HepG2 (cell line): ENCODE results near the gene NPHP1. TPM values are rescaled to one million over a fixed set of nuclear protein-coding genes. Genes with fewer than 3 reads are reported as not detected.

Experiments
- ATAC-seq: fragments of 200-7000 bp; cut with Tn5 transposase; 3 replicates; pipeline ENCODE4 v1.9.1; 2020; ENCODE audit warnings: mild to moderate bottlenecking, moderate library complexity
- BruUV-seq: library from RNA; stranded (reverse); fragments of 400-500 nt; replicated peaks from 2 replicates; lab custom pipeline; 2021; lab: Mats Ljungman, UMichigan
- CTCF ChIA-PET: fragments of 300-600 bp; formaldehyde crosslinking; extraction: SDS; loops from one replicate; lab custom pipeline; 2021; ENCODE audit warnings: low total read pairs, inconsistent platforms, low intra/inter-chr PET ratio; lab: Yijun Ruan, JAX
- POLR2A ChIA-PET: fragments of 350-600 bp; sonication (Branson Sonifier 250); formaldehyde crosslinking; loops from one replicate; lab custom pipeline; 2020; ENCODE audit warnings: antibody characterized with exemption, inconsistent platforms; lab: Yijun Ruan, JAX
- DNase-seq: peaks from one replicate; pipeline ENCODE4 v3.0.0-alpha.2; 2015; ENCODE audit warnings: low spot score
- FAIRE-seq: peaks from 3 replicates; lab custom pipeline; 2011; peaks lifted over from hg19 to GRCh38; lab: Jason Lieb, UNC
- H2AFZ ChIP-seq: one replicate; pipeline ENCODE4 v1.6.1; 2011; ENCODE audit warnings: low read length, inconsistent platforms
- H3K27ac ChIP-seq: fragments of 300-600 bp; 3 replicates; pipeline ENCODE4 v1.8.0; 2011; ENCODE audit warnings: mixed run types, mild to moderate bottlenecking, mixed read lengths, low read length, inconsistent platforms; ENCODE audit not compliant: insufficient read depth; ENCODE audit errors: extremely low read length
- H3K27me3 ChIP-seq, 2 experiments: fragments of 200-600 bp in 1 of 2; 2 replicates in 1 of 2; 3 replicates in 1 of 2; pipeline versions ENCODE4 v1.6.0 to v1.8.0; 2011; ENCODE audit warnings: low read length in 2 of 2, mild to moderate bottlenecking in 2 of 2, moderate library complexity in 2 of 2, inconsistent platforms in 1 of 2; ENCODE audit not compliant: insufficient read depth in 2 of 2, control insufficient read depth in 1 of 2
- H3K36me3 ChIP-seq, 2 experiments: fragments of 200-600 bp in 1 of 2; replicated peaks in 1 of 2; 2 replicates in 1 of 2; 3 replicates in 1 of 2; pipeline versions ENCODE4 v1.5.1 to v1.8.0; 2011; ENCODE audit warnings: low read length in 2 of 2, inconsistent platforms in 1 of 2; ENCODE audit not compliant: insufficient read depth in 2 of 2, control insufficient read depth in 1 of 2
- H3K4me1 ChIP-seq: 2 replicates; pipeline ENCODE4 v1.5.1; 2012; ENCODE audit warnings: low read length, inconsistent platforms; ENCODE audit not compliant: insufficient read depth
- H3K4me2 ChIP-seq: 2 replicates; pipeline ENCODE4 v1.6.0; 2011; ENCODE audit warnings: low read depth, low read length, inconsistent platforms
- H3K4me3 ChIP-seq, 3 experiments: fragments of 200-600 bp in 1 of 3; sonication (generic), shearing (Covaris generic) in 1 of 3; replicated peaks in 1 of 3; 2 replicates each; pipeline ENCODE4 v1.5.1; 2011 to 2016; ENCODE audit warnings: low read length in 3 of 3, inconsistent platforms in 2 of 3, low read depth in 2 of 3, mild to moderate bottlenecking in 2 of 3, control low read depth in 1 of 3, mixed read lengths in 1 of 3; ENCODE audit not compliant: insufficient read depth in 1 of 3
- H3K79me2 ChIP-seq: one replicate; pipeline ENCODE4 v1.6.1; 2011; ENCODE audit warnings: low read length, inconsistent platforms; ENCODE audit not compliant: insufficient read depth
- H3K9ac ChIP-seq: 2 replicates; pipeline ENCODE4 v1.6.0; 2011; ENCODE audit warnings: mild to moderate bottlenecking, low read depth, low read length, inconsistent platforms; ENCODE audit not compliant: insufficient read depth
- H3K9me3 ChIP-seq: 2 replicates; pipeline ENCODE4 v1.5.1; 2012; ENCODE audit warnings: mild to moderate bottlenecking, low read length
- H4K20me1 ChIP-seq: 2 replicates; pipeline ENCODE4 v1.6.0; 2011; ENCODE audit warnings: inconsistent platforms, mild to moderate bottlenecking, low read length, moderate library complexity; ENCODE audit not compliant: insufficient read depth
- DMTF1 ChIP-seq: sonication (generic); formaldehyde crosslinking; IDR thresholded peaks from 2 replicates; pipeline ENCODE4 v1.4.0; 2020; ENCODE audit warnings: mild to moderate bottlenecking, missing genetic modification reagents
- FOXC1 ChIP-seq: sonication (generic); formaldehyde crosslinking; IDR thresholded peaks from 2 replicates; pipeline ENCODE4 v1.8.0; 2022; ENCODE audit warnings: mild to moderate bottlenecking, missing genetic modification reagents, borderline replicate concordance
- GTF2F1 ChIP-seq: fragments of 150-350 bp; IDR thresholded peaks from 2 replicates; pipeline ENCODE4 v1.6.1; 2014; ENCODE audit warnings: low read length
- NCOR1 ChIP-seq: fragments of 200-600 bp; sonication (generic); IDR thresholded peaks from 2 replicates; pipeline ENCODE4 v1.7.0; 2017; ENCODE audit warnings: antibody characterized with exemption, low read length, borderline replicate concordance
- NR1H2 ChIP-seq: sonication (generic); formaldehyde crosslinking; IDR thresholded peaks from 2 replicates; pipeline ENCODE4 v1.8.1; 2022; ENCODE audit warnings: low read depth, missing genetic modification reagents, borderline replicate concordance
- RFXAP ChIP-seq: sonication (generic); formaldehyde crosslinking; IDR thresholded peaks from 2 replicates; pipeline ENCODE4 v1.4.0; 2020; ENCODE audit warnings: missing genetic modification reagents, borderline replicate concordance
- TBX2 ChIP-seq: sonication (generic); formaldehyde crosslinking; IDR thresholded peaks from 2 replicates; pipeline ENCODE4 v1.5.0; 2020; ENCODE audit warnings: missing genetic modification reagents, mild to moderate bottlenecking, borderline replicate concordance
- TCF7 ChIP-seq: sonication (generic); IDR thresholded peaks from 2 replicates; pipeline ENCODE4 v1.6.1; 2016; ENCODE audit warnings: antibody characterized with exemption, low read depth
- ZBTB38 ChIP-seq: sonication (generic); formaldehyde crosslinking; IDR thresholded peaks from 2 replicates; pipeline ENCODE4 v1.5.1; 2020; ENCODE audit warnings: mild to moderate bottlenecking, missing genetic modification reagents
- ZFP37 ChIP-seq: sonication (generic); formaldehyde crosslinking; IDR thresholded peaks from 2 replicates; pipeline ENCODE4 v1.4.0; 2020; ENCODE audit warnings: missing genetic modification reagents, borderline replicate concordance
- ZIK1 ChIP-seq: sonication (generic); formaldehyde crosslinking; IDR thresholded peaks from 2 replicates; pipeline ENCODE4 v1.5.0; 2020; ENCODE audit warnings: mild to moderate bottlenecking, low read depth, missing genetic modification reagents, borderline replicate concordance
- ZNF484 ChIP-seq: sonication (generic); formaldehyde crosslinking; IDR thresholded peaks from 2 replicates; pipeline ENCODE4 v1.5.1; 2020; ENCODE audit warnings: mild to moderate bottlenecking, low read depth, missing genetic modification reagents, borderline replicate concordance
- ZNF616 ChIP-seq: sonication (generic); formaldehyde crosslinking; IDR thresholded peaks from 2 replicates; pipeline ENCODE4 v1.5.0; 2020; ENCODE audit warnings: low read depth, mild to moderate bottlenecking, missing genetic modification reagents
- ZNF674 ChIP-seq: sonication (generic); formaldehyde crosslinking; IDR thresholded peaks from 2 replicates; pipeline ENCODE4 v1.5.0; 2020; ENCODE audit warnings: low read depth, mild to moderate bottlenecking, missing genetic modification reagents
- ZNF724P ChIP-seq: sonication (generic); formaldehyde crosslinking; IDR thresholded peaks from 2 replicates; pipeline ENCODE4 v1.8.0; 2022; ENCODE audit warnings: missing genetic modification reagents, borderline replicate concordance
- WGBS: methylation state at CpG from one replicate; pipeline ENCODE4 v1.1.6; 2017; ENCODE audit warnings: low lambda C conversion rate; 5-methylcytosine and 5-hydroxymethylcytosine counted together
- in situ Hi-C: cut with HindIII; loops from 2 replicates; pipeline ENCODE4 v1.10.0; 2017; ENCODE audit warnings: low pct_unique_long_range_greater_than_20kb; ENCODE audit not compliant: extremely low pct_ligation_motif_present
- intact Hi-C: fragments of 100-400 bp; cut with micrococcal nuclease; formaldehyde crosslinking; loops from one replicate; pipeline ENCODE4 v1.10.0; 2022; ENCODE audit not compliant: unreplicated experiment
- polyA plus RNA-seq, 8 experiments: library from polyadenylated mRNA; depleted of rRNA in 3 of 8; stranded (reverse) in 7 of 8; unstranded in 1 of 8; fragments of >200 nt; fragmentation: Illumina TruSeq in 4 of 8; extraction: Trizol in 4 of 8; gene quantifications; 2 replicates each; pipeline versions ENCODE4 v1.2.1 to v1.2.3, GENCODE V29; 2011 to 2016; ENCODE audit warnings: low read depth in 4 of 8, missing spikeins in 1 of 8, mixed read lengths in 1 of 8; ENCODE audit not compliant: insufficient read depth in 1 of 8
- total RNA-seq, 5 experiments: library from RNA; depleted of rRNA; stranded (reverse); fragments of >200 nt; fragmentation: Illumina TruSeq; extraction: Trizol; gene quantifications; 2 replicates each; pipeline ENCODE4 v1.2.3, GENCODE V29; 2016; ENCODE audit warnings: low read depth in 1 of 5
- TF ChIP-seq, protein P1 (sequence below): sonication (generic); formaldehyde crosslinking; IDR thresholded peaks from 2 replicates; pipeline ENCODE4 v1.8.1; 2023; ENCODE audit warnings: mild to moderate bottlenecking, moderate library complexity, missing genetic modification reagents
- TF ChIP-seq, protein P2 (sequence below): IDR thresholded peaks from 2 replicates; pipeline ENCODE4 v1.6.1; 2016; ENCODE audit warnings: low read depth, missing genetic modification reagents, missing compliant biosample characterization

Gene NPHP1
- total and polyA plus RNA-seq, 2 of the 13 experiments (the other 11 are each of a cell fraction or from before 2014, with no cell fraction given), result 2.7 to 4.8 TPM

DNA sequence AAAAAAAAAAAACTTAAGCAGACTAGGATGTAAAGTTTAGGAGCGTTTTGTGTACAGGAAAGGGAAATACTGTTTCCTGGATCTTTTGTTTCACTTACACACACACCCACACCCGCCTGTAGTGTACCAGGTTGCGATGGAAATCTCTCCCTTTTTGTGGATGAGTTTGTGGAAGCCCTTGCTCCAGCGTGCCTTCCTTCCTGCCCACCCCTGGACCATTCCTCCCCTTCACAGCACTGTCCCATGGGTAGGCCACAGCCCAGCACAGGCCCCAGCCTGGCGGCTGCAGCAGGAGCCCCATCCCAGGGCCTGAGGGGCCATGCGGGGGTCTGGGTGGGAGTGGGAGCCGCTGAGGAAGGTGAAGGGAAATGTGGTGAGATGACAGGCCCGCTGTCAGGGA is 104.3 kb downstream of the NPHP1 start:
- Histone ChIP-seq H3K79me2 (no peaks in the 10 kb centered on the region), H3K27ac (no peak overlapping the region), H3K9me3 (no peaks in the 10 kb centered on the region), H4K20me1 (no peaks in the 10 kb centered on the region), H3K9ac (no peak overlapping the region), H3K4me1 (peaks cover 41% of the 10 kb centered on the region), H3K36me3 (no peaks in the 10 kb centered on the region), H2AFZ (no peak overlapping the region), H3K4me2 (no peak overlapping the region), H3K4me3 (no peak overlapping the region), H3K27me3 (peaks cover 0 to 11% of the 10 kb centered on the region in 2 experiments; a peak in 3 of 5 replicates)
- no TSS peak for BruUV-seq
- intact Hi-C loops, result no loop called here
- in situ Hi-C loops, result no loop called here
- DNase-seq, result no peak
- FAIRE-seq, result no peak
- no peak for ATAC-seq
- CTCF ChIA-PET, result no interaction called here
- WGBS, result 77% methylated on average over 8 of the region's 8 CpGs
- POLR2A ChIA-PET, result no interaction called here
- TF ChIP-seq NCOR1 (no peak), ZIK1 (CRISPR knock-in tag) (no peak), TCF7 (no peak), NR1H2 (CRISPR knock-in tag) (no peak), ZNF674 (CRISPR knock-in tag) (no peak), FOXC1 (CRISPR knock-in tag) (no peak), RFXAP (no peak), ZNF616 (CRISPR knock-in tag) (no peak), ZBTB38 (CRISPR knock-in tag) (no peak), ZNF724P (no peak), ZNF484 (no peak), GTF2F1 (no peak), TBX2 (CRISPR knock-in tag) (no peak), ZFP37 (CRISPR knock-in tag) (no peak), DMTF1 (CRISPR knock-in tag) (no peak)
- TF ChIP-seq, protein P1, sequence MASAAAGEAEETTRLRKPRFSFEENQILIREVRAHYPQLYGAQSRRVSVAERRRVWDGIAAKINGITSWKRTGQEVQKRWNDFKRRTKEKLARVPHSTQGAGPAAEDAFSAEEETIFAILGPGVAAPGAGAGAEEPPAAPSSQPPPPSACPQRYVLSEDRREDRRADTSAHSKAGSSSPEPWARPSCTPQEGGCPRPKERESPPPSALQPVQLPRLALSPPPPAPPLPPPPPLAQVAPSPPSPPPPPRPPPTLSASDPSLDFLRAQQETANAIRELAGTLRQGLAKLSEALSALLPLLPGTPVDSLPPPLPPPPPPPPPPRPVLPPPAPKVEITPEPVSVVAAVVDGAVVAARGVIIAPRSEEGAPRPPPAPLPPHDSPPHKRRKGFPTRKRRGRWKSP, result no peak
- TF ChIP-seq, protein P2, sequence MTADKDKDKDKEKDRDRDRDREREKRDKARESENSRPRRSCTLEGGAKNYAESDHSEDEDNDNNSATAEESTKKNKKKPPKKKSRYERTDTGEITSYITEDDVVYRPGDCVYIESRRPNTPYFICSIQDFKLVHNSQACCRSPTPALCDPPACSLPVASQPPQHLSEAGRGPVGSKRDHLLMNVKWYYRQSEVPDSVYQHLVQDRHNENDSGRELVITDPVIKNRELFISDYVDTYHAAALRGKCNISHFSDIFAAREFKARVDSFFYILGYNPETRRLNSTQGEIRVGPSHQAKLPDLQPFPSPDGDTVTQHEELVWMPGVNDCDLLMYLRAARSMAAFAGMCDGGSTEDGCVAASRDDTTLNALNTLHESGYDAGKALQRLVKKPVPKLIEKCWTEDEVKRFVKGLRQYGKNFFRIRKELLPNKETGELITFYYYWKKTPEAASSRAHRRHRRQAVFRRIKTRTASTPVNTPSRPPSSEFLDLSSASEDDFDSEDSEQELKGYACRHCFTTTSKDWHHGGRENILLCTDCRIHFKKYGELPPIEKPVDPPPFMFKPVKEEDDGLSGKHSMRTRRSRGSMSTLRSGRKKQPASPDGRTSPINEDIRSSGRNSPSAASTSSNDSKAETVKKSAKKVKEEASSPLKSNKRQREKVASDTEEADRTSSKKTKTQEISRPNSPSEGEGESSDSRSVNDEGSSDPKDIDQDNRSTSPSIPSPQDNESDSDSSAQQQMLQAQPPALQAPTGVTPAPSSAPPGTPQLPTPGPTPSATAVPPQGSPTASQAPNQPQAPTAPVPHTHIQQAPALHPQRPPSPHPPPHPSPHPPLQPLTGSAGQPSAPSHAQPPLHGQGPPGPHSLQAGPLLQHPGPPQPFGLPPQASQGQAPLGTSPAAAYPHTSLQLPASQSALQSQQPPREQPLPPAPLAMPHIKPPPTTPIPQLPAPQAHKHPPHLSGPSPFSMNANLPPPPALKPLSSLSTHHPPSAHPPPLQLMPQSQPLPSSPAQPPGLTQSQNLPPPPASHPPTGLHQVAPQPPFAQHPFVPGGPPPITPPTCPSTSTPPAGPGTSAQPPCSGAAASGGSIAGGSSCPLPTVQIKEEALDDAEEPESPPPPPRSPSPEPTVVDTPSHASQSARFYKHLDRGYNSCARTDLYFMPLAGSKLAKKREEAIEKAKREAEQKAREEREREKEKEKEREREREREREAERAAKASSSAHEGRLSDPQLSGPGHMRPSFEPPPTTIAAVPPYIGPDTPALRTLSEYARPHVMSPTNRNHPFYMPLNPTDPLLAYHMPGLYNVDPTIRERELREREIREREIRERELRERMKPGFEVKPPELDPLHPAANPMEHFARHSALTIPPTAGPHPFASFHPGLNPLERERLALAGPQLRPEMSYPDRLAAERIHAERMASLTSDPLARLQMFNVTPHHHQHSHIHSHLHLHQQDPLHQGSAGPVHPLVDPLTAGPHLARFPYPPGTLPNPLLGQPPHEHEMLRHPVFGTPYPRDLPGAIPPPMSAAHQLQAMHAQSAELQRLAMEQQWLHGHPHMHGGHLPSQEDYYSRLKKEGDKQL (CRISPR knock-in tag), result no peak
